Fibroblast of the aortic adventitia (primary cell): ENCODE results near the gene PYM1. TPM values are rescaled to one million over a fixed set of nuclear protein-coding genes. Genes with fewer than 3 reads are reported as not detected.

ENCODE experiments used
- DNase-seq: peaks from one replicate; pipeline ENCODE4 v3.0.0-alpha.2; 2010; ENCODE audit warnings: low read depth
- H3K4me3 ChIP-seq: 2 replicates; pipeline ENCODE4 v1.5.1; 2011; ENCODE audit warnings: low read depth, mild to moderate bottlenecking, control low read depth, low read length, moderate library complexity
- CTCF ChIP-seq: IDR thresholded peaks from 2 replicates; pipeline ENCODE4 v1.5.1; 2011; ENCODE audit warnings: mild to moderate bottlenecking, low read length, control low read depth, inconsistent platforms; ENCODE audit not compliant: insufficient read depth
- total RNA-seq: library from RNA; depleted of rRNA; stranded (reverse); fragments of >200 nt; gene quantifications from 2 replicates; pipeline ENCODE4 v1.2.3, GENCODE V29; 2012; ENCODE audit warnings: low replicate concordance

Gene PYM1
- total RNA-seq, 1 donor: 23.3 TPM

DNA sequence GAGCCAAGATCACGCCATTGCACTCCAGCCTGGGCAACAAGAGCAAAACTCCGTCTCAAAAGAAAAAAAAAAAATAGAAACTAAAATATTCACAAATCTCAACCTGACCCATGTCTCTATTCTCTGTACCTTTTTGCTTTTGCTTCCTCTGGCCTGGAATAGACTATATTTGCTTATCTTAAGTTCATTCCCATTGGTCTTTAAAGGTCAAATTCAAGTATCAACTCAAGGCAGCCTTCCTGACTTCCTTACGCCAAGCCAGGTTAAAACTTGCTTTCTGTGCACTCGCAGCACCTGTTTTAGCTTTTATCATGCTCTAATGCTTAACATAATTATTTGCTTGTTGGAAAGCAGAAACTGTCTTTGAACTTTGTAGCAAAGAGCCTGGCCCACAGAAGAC, 14.8 kb downstream of the PYM1 start:
- no peak overlapping the region for H3K4me3 ChIP-seq

GRCh38 chr12:55909513-55909884, 18.2 kb downstream of the PYM1 start:
- TF ChIP-seq CTCF: no peak
- H3K4me3 ChIP-seq: no peak overlapping the region
- DNase-seq: no peak

More for the DNA sequence above, 14.8 kb downstream of the PYM1 start:
- DNase-seq: no peak
- no peak for TF ChIP-seq CTCF

GRCh38 chr12:55908726-55909512, 18.8 kb downstream of the PYM1 start:
- TF ChIP-seq CTCF: no peak
- peak; percentile 68 for DNase-seq
- no peak overlapping the region for H3K4me3 ChIP-seq

GRCh38 chr12:55906056-55906455, 21.6 kb downstream of the PYM1 start:
- no peak for TF ChIP-seq CTCF
- no peak overlapping the region for H3K4me3 ChIP-seq
- peak; percentile 46 for DNase-seq

- DNase-seq: no peak
- no peak for TF ChIP-seq CTCF
- H3K4me3 ChIP-seq: no peak overlapping the region
Measured at GRCh38 chr12:55901881-55902490, 25.7 kb downstream of the PYM1 start.

GRCh38 chr12:55899082-55899481, 28.6 kb downstream of the PYM1 start:
- no peak for TF ChIP-seq CTCF
- H3K4me3 ChIP-seq: no peak overlapping the region
- DNase-seq: peak; percentile 24
